B cell (primary cell): ENCODE results near the gene XPNPEP2. TPM values are rescaled to one million over a fixed set of nuclear protein-coding genes. Genes with fewer than 3 reads are reported as not detected.

ENCODE experiments used
- ATAC-seq: fragments of 200-7000 bp; cut with Tn5 transposase; one replicate; pipeline ENCODE4 v1.10.0; 2021; ENCODE audit warnings: low read depth, mild to moderate bottlenecking, moderate number of reproducible peaks, moderate library complexity
- CTCF ChIA-PET: fragments of 350-600 bp; sonication (Branson Sonifier 250); formaldehyde crosslinking; loops from one replicate; lab custom pipeline; 2021; ENCODE audit warnings: antibody characterized with exemption, inconsistent platforms; lab: Charles Lee
- POLR2A ChIA-PET: fragments of 350-600 bp; sonication (Branson Sonifier 250); formaldehyde crosslinking; loops from one replicate; lab custom pipeline; 2021; ENCODE audit warnings: antibody characterized with exemption; lab: Charles Lee
- DNase-seq: peaks from one replicate; pipeline ENCODE4 v3.0.0; 2013
- H2AFZ ChIP-seq: 2 replicates; pipeline ENCODE4 v1.6.1; 2012; ENCODE audit warnings: mild to moderate bottlenecking, low read depth, low read length; ENCODE audit not compliant: insufficient read depth, poor library complexity, severe bottlenecking
- H3K27ac ChIP-seq, 2 donors: 1 replicate in 1 of 2; 2 replicates in 1 of 2; pipeline ENCODE4 v1.5.1; 2012 to 2013; ENCODE audit warnings: low read length in 2 of 2, mild to moderate bottlenecking in 2 of 2, moderate library complexity in 1 of 2
- H3K27me3 ChIP-seq, 4 experiments: fragments of 200-600 bp in 1 of 4; sonication (generic) in 1 of 4; replicated peaks in 1 of 4; 1 replicate in 2 of 4; 2 replicates in 2 of 4; pipeline versions ENCODE4 v1.6.1 to v1.7.0; 2013 to 2016; ENCODE audit warnings: low read length in 3 of 4, mild to moderate bottlenecking in 2 of 4, mixed read lengths in 1 of 4, moderate library complexity in 1 of 4; ENCODE audit not compliant: insufficient read depth in 4 of 4, control insufficient read depth in 3 of 4; ENCODE audit errors: control extremely low read depth in 1 of 4
- H3K36me3 ChIP-seq, 2 experiments: replicated peaks in 1 of 2; 1 replicate in 1 of 2; 2 replicates in 1 of 2; pipeline versions ENCODE4 v1.6.1 to v1.7.1; 2013; ENCODE audit warnings: low read length in 1 of 2; ENCODE audit not compliant: insufficient read depth in 2 of 2, control insufficient read depth in 1 of 2; ENCODE audit errors: control extremely low read depth in 1 of 2, extremely low read depth in 1 of 2
- H3K4me1 ChIP-seq, 2 donors: fragments of 200-600 bp in 1 of 2; sonication (generic) in 1 of 2; 1 replicate in 1 of 2; 2 replicates in 1 of 2; pipeline versions ENCODE4 v1.5.1 to v1.6.1; 2013 to 2017; ENCODE audit warnings: low read length in 2 of 2; ENCODE audit not compliant: control insufficient read depth in 2 of 2, insufficient read depth in 2 of 2
- H3K4me2 ChIP-seq: replicated peaks from 2 replicates; pipeline ENCODE3; 2012; ENCODE audit warnings: mild to moderate bottlenecking, low read depth, low read length; ENCODE audit not compliant: poor library complexity, severe bottlenecking
- H3K4me3 ChIP-seq, 5 experiments: fragments of 200-600 bp in 1 of 5; sonication (generic) in 1 of 5; 1 replicate in 3 of 5; 2 replicates in 2 of 5; pipeline versions ENCODE4 v1.5.1 to v1.7.0; 2011 to 2016; ENCODE audit warnings: low read length in 4 of 5, mild to moderate bottlenecking in 4 of 5, low read depth in 2 of 5, control low read depth in 1 of 5, moderate library complexity in 1 of 5; ENCODE audit not compliant: insufficient read depth in 1 of 5; ENCODE audit errors: control extremely low read depth in 1 of 5, extremely low read depth in 1 of 5
- H3K79me2 ChIP-seq: fragments of 200-600 bp; sonication (generic); one replicate; pipeline ENCODE4 v1.6.0; 2016; ENCODE audit warnings: low read length; ENCODE audit not compliant: control insufficient read depth, insufficient read depth
- H3K9ac ChIP-seq: fragments of 200-600 bp; sonication (generic); 2 replicates; pipeline ENCODE4 v1.6.1; 2017; ENCODE audit warnings: mild to moderate bottlenecking, low read length, moderate library complexity
- H3K9me3 ChIP-seq, 3 donors: one replicate each; pipeline versions ENCODE4 v1.6.1 to v1.7.1; 2013; ENCODE audit warnings: low read length in 2 of 3; ENCODE audit not compliant: control insufficient read depth in 2 of 3, insufficient read depth in 1 of 3; ENCODE audit errors: control extremely low read depth in 1 of 3
- H4K20me1 ChIP-seq: 2 replicates; pipeline ENCODE4 v1.6.0; 2012; ENCODE audit warnings: mild to moderate bottlenecking, low read length; ENCODE audit not compliant: insufficient read depth, control insufficient read depth, poor library complexity, severe bottlenecking
- H3K27ac Mint-ChIP-seq: one replicate; pipeline ENCODE4 v1.8.0; 2021; ENCODE audit warnings: mixed read lengths
- H3K27me3 Mint-ChIP-seq: one replicate; pipeline ENCODE4 v1.8.0; 2021; ENCODE audit warnings: mixed read lengths
- H3K4me1 Mint-ChIP-seq: one replicate; pipeline ENCODE4 v1.8.0; 2021; ENCODE audit warnings: mixed read lengths
- H3K4me3 Mint-ChIP-seq: one replicate; pipeline ENCODE4 v1.8.0; 2021; ENCODE audit warnings: mixed read lengths
- H3K9me3 Mint-ChIP-seq: one replicate; pipeline ENCODE4 v1.8.0; 2022; ENCODE audit warnings: mixed read lengths; ENCODE audit not compliant: insufficient read depth
- EZH2 ChIP-seq: IDR thresholded peaks from 2 replicates; pipeline ENCODE4 v1.6.1; 2012; ENCODE audit warnings: borderline replicate concordance, low read depth, mild to moderate bottlenecking, moderate library complexity, low read length; ENCODE audit not compliant: insufficient read depth, poor library complexity, severe bottlenecking
- WGBS: methylation state at CpG from one replicate; pipeline ENCODE4 v1.1.5; 2013; ENCODE audit warnings: missing lambda C conversion rate; ENCODE audit not compliant: insufficient coverage; 5-methylcytosine and 5-hydroxymethylcytosine counted together
- intact Hi-C: fragments of 100-400 bp; cut with micrococcal nuclease; formaldehyde crosslinking; loops from one replicate; pipeline ENCODE4 v1.10.0; 2022
- polyA plus RNA-seq: library from polyadenylated mRNA; depleted of rRNA; stranded (reverse); fragments of >200 nt; gene quantifications from 2 replicates; pipeline ENCODE4 v1.2.3, GENCODE V29; 2012
- total RNA-seq, 2 donors: library from RNA; stranded (reverse); fragments of 120-200 nt in 1 of 2; gene quantifications; 1 replicate in 1 of 2; 2 replicates in 1 of 2; pipeline versions ENCODE4 v1.2.3 to v1.2.4, GENCODE V29; 2013 to 2022
- TF ChIP-seq, protein P1 (sequence below): fragments of 200-600 bp; IDR thresholded peaks from one replicate; pipeline ENCODE4 v1.8.0; 2022; ENCODE audit warnings: antibody characterized with exemption, mild to moderate bottlenecking

The XPNPEP2 gene
- total and polyA plus RNA-seq, 2 donors (not counting 1 experiment from before 2014, with no cell fraction given), result 0.31 TPM; not detected in 1

DNA sequence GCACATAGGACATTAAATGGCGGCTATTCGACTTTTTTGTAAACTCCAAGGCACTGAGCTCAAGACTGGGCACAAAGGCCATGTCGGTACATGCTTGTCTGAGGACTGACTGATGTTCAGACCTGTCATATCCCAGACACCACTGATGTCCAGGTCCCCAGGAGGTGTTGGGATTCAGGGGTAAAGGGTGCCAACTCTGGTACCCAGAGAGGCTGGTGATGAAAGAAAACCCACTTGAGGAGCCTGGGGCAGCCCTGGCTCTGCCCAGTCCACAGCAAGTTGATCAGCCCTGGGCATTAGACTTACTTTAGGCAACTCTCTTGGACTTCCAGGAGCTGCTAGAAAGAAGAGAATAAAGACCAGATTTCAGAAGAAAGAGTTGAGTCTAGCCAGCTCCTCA, 59.7 kb downstream of the XPNPEP2 start:
- ChIA-PET CTCF (interaction anchor here (0.8 kb wide), 2 partner anchors 11 to 72 kb away, joined by 4 read pairs; no protein-coding TSS in a partner anchor), POLR2A (interaction anchor here (1.3 to 1.7 kb wide), 2 partner anchors 20 to 121 kb away, joined by 3 to 4 read pairs; no protein-coding TSS in a partner anchor)
- Histone ChIP-seq H2AFZ (no peak overlapping the region), H3K27ac (peak overlapping the region in 1 of 2 donors; percentile 21), H3K4me3 (no peak overlapping the region), H3K27me3 (no peaks in the 10 kb centered on the region), H3K4me2 (no peak overlapping the region), H4K20me1 (peaks cover 25% of the 10 kb centered on the region), H3K9me3 (no peaks in the 10 kb centered on the region), H3K9ac (no peak overlapping the region), H3K79me2 (no peaks in the 10 kb centered on the region), H3K4me1 (no peaks in the 10 kb centered on the region), H3K36me3 (peaks cover 2 to 44% of the 10 kb centered on the region in 2 experiments)
- DNase-seq, result peak; percentile 2
- TF ChIP-seq, protein P1, sequence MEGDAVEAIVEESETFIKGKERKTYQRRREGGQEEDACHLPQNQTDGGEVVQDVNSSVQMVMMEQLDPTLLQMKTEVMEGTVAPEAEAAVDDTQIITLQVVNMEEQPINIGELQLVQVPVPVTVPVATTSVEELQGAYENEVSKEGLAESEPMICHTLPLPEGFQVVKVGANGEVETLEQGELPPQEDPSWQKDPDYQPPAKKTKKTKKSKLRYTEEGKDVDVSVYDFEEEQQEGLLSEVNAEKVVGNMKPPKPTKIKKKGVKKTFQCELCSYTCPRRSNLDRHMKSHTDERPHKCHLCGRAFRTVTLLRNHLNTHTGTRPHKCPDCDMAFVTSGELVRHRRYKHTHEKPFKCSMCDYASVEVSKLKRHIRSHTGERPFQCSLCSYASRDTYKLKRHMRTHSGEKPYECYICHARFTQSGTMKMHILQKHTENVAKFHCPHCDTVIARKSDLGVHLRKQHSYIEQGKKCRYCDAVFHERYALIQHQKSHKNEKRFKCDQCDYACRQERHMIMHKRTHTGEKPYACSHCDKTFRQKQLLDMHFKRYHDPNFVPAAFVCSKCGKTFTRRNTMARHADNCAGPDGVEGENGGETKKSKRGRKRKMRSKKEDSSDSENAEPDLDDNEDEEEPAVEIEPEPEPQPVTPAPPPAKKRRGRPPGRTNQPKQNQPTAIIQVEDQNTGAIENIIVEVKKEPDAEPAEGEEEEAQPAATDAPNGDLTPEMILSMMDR, result no peak
- TF ChIP-seq EZH2, result no peak
- Mint-ChIP-seq H3K4me3 (no peak overlapping the region), H3K4me1 (no peaks in the 10 kb centered on the region), H3K27me3 (no peaks in the 10 kb centered on the region), H3K9me3 (no peaks in the 10 kb centered on the region), H3K27ac (peak overlapping the region; percentile 26)
- intact Hi-C loops, result no loop called here
- ATAC-seq, result no peak
- WGBS, result 100% methylated on average over 1 of the region's 3 CpGs

DNA sequence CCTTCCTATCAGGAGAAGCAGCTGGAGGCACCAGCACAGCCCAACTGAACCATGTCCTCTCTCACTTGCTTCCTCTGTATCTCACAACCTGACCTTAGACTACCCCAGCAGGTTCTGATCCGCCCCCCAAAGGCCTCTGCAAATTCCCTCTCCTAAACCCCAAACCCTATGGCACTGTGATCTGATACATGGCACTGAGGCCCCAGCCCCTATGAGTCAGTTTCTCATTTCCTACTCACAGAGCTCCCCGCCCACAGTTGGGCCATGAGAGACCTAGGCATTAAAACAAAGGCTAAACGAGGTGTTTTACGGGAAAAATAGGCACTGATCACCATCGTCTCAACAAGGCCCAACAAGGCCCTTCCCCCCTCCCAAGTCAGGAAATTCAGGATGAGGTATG, 60.1 kb downstream of the XPNPEP2 start:
- CTCF ChIA-PET, result interaction anchor here (0.8 kb wide), 2 partner anchors 12 to 73 kb away, joined by 4 read pairs; no protein-coding TSS in a partner anchor
- WGBS, result no CpG with 5 or more reads among the region's 5 CpGs

More for the DNA sequence above, 60.1 kb downstream of the XPNPEP2 start:
- POLR2A ChIA-PET, result interaction anchor here (0.6 to 1.7 kb wide), 3 partner anchors 21 to 121 kb away, joined by 3 to 7 read pairs (median 4); no protein-coding TSS in a partner anchor
- peak; percentile 19 for ATAC-seq
- H3K79me2 ChIP-seq, result no peaks in the 10 kb centered on the region
- H4K20me1 ChIP-seq, result peaks cover 20% of the 10 kb centered on the region
- H3K9ac ChIP-seq, result no peak overlapping the region
- no peaks in the 10 kb centered on the region for H3K9me3 Mint-ChIP-seq
- H3K4me3 Mint-ChIP-seq, result no peak overlapping the region
- TF ChIP-seq, protein P1, result no peak
- TF ChIP-seq EZH2, result no peak
- H3K27ac ChIP-seq, result peak overlapping the region in 1 of 2 donors; percentile 21
- DNase-seq, result no peak
- no peaks in the 10 kb centered on the region for H3K4me1 Mint-ChIP-seq
- H2AFZ ChIP-seq, result no peak overlapping the region
- no peak overlapping the region for H3K4me2 ChIP-seq
- no peaks in the 10 kb centered on the region for H3K27me3 ChIP-seq
- intact Hi-C loops, result no loop called here
- peaks cover 2 to 39% of the 10 kb centered on the region in 2 experiments for H3K36me3 ChIP-seq
- no peak overlapping the region for H3K4me3 ChIP-seq
- no peaks in the 10 kb centered on the region for H3K9me3 ChIP-seq
- H3K27me3 Mint-ChIP-seq, result no peaks in the 10 kb centered on the region
- H3K4me1 ChIP-seq, result no peaks in the 10 kb centered on the region
- peak overlapping the region; percentile 42 for H3K27ac Mint-ChIP-seq
